Measurements from ENCODE around the gene OR7C1. TPM values are rescaled to one million over a fixed set of nuclear protein-coding genes. Genes with fewer than 3 reads are reported as not detected.
"Not testable (repeated sequence)": the region's sequence is repeated elsewhere in the genome, so short reads cannot be mapped to it uniquely, and the experiment has no call there.

The OR7C1 gene
- total RNA-seq, 1 experiment from 2014 or later, result not detected

DNA sequence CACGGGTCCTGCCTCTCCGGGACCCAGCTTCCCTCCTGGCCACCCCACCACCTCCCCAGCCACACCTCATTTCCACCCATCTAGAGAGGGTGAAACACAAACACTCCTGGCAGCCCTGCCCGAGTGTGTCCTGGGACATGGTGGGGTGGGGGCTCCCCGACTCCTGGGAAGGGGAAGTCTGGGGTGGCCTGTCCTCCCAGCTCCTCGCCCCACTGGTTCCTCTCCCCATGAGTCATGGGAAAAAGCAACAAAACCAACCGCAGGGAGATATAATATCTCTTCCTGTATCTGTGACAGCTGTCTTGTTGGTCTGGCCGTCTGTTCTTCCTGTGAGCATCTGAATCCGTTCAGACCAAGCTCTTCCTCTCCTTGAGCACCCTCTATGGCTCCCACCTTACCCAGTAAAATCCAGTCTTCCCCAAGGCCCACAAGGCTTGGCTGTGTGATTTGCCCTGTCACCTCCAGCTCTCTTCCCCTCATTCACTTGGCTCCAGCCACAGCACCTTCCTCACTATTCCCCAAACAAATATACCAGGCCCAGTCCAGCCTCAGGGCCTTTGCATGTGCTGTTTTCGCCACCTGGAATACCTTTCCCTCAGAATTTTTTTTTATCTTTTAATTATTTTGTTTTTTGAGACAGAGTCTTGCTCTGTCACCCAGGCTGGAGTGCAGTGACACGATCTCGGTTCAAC, 49.7 kb downstream of the OR7C1 start:
- peak; percentile 76 for DNase-seq (ENCODE audit: low spot score)

DNA sequence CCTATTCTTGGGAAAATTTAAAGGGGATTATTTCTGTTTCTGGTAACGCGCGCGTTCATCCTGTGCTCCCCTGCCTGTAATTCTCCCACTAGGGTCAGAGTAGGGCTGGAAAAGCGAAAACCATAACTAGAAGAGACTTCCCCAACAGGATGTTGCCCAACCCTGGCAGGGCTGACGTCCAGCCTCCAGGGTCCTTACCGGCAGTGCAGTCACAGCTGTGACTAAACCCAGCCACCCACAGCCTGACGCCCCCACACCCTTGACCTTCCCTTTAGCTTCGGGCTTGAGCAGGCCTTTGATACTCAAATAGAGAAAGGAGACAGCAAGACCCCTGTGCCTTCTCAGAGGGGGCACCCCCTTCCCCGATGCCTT, 50.3 kb downstream of the OR7C1 start:
- DNase-seq (ENCODE audit: low spot score), result peak; percentile 80

DNA sequence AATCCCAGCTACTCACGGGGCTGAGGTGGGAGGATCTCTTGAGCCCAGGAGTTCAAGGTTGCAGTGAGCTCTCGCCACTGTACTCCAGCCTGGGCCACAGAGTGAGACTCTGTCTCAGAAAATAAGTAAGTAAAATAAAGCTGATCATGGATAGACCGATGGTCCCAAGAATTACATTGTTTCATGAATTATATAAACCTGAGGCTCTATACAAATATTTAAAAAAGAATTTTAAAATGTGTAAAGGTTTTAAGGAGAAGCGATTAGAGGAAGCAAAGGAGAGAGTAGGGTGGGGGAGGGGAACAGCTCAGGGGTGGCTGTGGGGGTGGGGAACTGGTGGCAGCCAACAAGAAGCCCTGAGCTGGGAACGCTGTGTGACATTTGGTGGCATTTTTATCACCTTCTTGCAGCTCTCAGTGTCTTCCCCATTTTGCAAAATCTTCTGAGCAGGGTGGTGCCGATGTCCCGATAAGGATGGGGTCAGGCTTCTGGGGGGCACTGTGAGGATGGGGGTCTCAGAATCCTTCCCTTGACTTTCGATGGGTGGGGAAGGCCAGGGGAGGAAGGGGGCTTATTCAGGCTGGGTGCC, 51.5 kb downstream of the OR7C1 start:
- DNase-seq (ENCODE audit: low spot score), result not testable (repeated sequence)

DNA sequence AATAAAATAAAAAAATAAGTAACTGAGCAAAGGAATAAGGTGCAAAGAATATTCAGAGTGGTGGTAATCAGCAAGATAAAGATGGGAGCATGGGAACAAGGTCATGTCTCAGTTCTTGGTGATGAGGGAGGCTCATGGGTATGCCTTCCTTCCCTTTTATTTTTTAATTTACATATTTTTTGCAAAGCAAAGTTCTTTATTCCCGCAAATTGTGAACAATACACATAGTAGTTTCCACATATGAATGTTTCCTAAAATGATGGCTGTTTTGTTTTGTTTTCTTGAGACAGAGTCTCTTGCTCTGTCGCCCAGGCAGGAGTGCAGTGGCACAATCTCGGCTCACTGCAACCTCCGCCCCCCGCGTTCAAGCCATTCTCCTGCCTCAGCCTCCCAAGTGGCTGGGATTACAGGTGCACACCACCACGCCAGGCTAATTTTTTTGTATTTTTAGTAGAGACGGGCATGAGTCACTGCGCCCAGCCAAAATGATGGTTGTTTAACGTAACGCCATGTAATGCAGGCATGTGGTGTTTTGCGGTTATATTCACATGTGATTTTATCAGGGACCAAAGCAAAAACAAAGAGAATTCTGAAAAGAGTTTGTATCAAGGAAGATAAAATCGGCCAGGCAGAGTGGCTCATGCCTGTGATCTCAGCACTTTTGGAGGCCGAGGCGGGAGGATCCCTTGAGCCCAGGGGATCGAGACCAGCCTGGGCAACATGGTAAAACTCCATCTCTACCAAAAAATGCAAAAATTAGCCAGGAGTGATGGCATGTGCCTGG, 52.2 kb downstream of the OR7C1 start:
- peak; percentile 76 for DNase-seq (ENCODE audit: low spot score)

DNA sequence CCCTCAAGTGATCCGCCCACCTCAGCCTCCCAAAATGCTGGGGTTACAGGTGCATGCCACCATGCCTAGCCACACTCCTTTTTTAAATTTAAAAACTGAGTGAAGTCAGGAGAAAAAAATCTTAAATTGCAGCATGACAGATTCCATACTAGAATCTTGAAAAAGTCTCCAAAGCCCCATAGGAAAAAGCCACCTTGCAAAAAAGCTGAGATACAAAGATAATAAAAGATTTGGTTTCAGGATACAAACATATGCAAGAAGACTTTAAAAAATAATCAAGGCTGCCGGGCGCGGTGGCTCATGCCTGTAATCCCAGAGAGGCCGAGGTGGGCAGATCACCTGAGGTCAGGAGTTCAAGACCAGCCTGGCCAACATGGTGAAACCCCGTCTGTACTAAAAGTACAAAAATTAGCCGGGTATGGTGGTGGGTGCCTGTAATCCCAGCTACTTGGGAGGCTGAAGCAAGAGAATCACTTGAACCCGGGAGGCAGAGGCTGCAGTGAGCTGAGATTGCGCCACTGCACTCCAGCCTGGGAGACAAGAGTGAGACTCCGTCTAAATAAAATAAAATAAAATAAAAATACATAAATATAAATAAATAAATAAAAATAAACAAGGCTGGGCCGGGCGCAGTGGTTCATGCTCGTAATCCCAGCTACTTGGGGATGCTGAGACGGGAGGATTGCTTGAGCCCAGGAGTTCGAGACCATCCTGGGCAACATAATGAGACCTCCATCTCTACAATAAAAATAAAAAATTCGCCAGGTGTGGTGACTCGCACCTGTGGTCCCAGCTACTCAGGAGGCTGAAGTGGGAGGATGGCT, 53.1 kb downstream of the OR7C1 start:
- DNase-seq (ENCODE audit: low spot score), result not testable (repeated sequence)

DNA sequence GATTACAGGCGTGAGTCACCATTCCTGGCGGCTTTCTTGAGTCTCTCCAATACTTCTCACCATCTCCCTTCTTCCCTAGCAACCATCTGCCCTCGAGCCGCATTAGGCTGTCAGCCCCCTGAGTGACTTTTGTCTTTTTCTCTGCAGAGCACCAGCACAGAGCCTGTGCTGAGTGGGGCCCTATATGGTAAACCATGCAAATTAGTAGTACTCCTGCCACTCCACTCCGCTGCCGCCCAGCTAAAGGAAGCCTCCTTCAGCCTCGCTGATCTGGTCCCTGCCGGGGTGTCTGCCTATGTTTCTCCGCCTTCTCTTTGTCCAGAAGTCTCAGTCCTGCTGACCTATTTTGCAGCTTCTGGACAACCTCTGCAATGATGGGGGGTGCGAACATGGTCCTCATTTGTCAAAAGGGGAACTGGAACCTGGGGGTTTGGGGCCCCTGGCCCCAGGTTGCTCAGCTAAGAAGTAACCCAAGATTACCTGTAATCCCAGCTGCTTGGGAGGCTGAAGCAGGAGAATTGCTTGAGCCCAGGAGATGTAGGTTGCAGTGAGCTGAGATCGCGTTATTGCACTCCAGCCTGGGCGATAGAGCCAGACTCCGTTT, 54.3 kb downstream of the OR7C1 start:
- not testable (repeated sequence) for DNase-seq (ENCODE audit: low spot score)

DNA sequence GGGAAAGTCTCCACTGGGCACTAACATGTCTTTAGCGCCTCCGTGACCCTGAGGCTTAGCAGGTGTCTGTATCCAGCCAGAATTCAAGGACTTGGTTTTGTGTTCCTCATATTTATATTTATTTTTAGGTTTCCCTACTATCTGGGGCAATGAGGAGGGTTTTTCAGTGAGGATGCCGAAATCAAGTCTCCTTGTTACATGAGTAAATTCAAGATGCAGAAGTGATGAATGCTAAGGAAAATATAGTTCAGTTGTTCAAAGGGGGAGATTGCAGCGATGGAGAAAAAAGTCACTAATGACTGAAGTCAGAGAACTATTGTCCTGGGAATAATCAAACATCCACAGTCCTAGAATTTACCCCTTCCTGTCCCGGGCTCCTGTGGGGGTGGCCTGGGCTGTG, 55.8 kb downstream of the OR7C1 start:
- DNase-seq (ENCODE audit: low spot score), result no peak

DNA sequence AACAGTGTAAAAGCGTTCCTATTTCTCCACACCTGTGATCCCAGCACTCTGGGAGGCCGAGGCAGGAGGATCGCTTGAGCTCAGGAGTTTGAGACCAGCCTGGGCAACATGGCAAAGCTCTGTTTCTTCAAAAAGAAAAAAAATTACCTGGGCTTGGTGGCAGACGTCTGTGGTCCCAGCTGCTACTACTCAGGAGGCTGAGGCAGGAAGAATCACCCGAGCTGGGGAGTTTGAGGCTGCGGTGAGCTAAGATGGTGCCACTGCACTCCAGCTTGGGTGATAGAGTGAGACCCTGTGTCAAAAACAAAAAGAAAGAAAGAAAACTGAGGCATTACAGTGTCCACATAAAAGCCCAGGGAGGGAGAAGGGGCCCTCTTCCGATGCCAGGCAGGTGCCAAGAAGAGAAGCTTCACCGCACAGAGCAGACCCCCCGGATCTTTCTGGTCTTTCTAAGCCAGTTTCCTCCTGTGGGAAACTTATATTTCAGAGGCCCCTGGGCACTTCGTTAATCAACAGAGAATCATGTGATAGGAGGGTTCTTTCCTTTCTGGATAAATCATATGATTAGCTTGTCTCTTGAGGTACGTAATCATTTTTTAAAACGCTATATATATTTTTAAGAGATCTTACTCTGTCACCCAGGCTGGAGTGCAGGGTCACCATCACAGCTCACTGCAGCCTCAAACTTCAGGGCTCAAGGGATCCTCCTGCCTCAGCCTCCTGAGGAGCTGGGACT, 56.7 kb downstream of the OR7C1 start, which contains the start of gene ADGRE2:
TSS of gene ADGRE2 (minus strand) at position 451 of the 736 bp plus-strand sequence. CDS start 1,804 bp downstream, outside the sequence.
- DNase-seq (ENCODE audit: low spot score), result not testable (repeated sequence)

DNA sequence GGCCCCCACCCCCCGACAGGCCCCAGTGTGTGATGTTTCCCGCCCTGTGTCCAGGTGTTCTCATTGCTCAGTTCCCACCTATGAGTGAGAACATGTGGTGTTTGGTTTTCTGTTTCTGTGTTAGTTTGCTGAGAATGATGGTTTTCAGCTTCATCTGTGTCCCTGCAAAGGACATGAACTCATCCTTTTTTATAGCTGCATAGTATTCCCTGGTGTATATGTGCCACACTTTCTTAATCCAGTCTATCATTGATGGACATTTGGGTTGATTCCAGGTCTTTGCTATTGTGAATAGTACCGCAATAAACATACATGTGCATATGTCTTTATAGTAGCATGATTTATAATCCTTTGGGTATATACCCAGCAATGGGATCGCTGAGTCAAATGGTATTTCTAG, 57.3 kb downstream of the OR7C1 start:
- not testable (repeated sequence) for DNase-seq (ENCODE audit: low spot score)

DNA sequence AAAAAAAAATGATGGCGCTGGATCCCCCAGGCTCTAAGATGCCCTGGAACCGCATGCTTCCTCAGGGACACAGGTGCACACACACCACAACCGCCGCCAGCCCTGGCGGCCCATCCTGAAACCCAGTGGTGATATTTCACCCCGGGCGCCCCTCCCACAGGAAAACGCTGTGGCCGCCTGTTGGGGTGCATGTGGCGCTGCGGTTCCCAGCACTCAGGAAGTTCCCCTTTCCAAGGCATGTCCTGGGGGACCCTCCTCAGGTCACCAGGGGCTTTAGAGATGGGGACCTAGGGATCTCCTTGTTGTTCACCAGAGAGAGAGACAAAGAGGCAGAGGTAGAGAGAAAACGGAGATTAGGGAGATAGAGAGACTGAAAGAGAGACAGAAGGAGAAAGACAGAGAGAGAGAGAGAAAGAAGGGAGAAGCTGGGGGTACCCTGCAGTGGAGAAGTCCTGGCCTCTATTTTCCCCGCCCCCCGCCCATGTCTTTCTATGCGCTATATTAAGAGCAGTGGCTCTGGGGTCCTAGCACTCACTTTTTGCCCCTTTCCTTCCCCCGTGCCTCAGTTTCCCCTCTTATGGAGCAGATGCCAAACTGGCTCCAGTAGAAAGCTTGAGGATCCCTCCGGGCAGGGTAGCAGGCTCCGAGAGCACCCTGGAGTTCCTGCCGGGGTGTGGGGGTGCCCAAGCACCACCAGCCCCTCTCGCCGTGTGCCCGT, 59.0 kb downstream of the OR7C1 start:
- DNase-seq (ENCODE audit: low spot score), result no peak

DNA sequence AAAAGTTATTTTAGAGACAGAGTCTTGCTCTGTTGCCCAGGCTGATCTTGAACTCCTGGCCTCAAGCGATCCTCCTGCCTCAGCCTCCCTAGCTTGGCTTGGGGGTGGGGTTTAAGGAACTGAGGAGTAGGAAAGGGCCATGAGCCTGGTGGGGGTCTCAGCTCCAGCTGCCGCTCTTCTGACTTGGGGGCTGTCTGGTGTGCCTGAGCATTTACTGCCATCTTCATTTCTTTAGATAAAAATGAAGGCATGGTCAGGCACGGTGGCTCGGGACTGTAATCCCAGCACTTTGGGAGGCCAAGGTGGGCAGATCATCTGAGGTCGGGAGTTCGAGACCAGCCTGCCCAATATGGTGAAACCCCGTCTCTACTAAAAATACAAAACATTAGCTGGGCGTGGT, 59.7 kb downstream of the OR7C1 start:
- not testable (repeated sequence) for DNase-seq (ENCODE audit: low spot score)

DNA sequence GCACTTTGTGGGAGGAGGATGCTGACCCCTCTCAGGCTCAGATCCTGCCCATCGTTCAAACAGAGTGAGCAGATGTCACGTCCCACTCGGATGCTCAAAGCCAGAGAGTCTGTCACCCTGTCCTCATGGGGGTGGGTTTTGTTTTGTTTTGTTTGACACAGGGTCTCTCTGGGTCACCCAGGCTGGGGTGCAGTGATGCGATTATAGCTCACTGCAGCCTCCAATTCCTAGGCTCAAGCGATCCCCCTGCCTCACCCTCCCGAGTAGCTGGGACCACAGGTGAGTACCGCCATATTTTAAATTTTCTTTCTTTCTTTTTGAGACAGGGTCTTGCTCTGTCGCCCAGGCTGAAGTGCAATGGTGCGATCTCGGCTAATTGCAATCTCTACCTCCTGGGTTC, 60.6 kb downstream of the OR7C1 start:
- no peak for DNase-seq (ENCODE audit: low spot score)

DNA sequence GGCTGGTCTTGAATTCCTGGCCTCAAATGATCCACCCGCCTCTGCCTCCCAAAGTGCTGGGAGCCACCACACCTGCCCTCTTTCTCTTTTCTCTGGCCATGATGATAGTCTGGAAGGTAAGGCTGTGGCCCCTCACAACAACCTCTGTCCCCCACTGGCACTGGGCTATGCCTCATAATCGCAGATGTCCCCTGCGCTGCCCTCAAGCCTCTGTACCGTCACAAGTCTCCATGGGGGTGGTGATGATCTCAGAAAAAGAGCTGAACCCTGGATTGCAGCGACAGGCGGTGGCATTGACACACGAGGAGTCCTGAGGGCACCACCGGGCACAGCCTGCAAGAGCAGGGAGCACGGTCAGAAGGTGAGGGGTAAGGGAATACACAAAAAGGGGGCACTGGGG, 61.3 kb downstream of the OR7C1 start:
- not testable (repeated sequence) for DNase-seq (ENCODE audit: low spot score)

DNA sequence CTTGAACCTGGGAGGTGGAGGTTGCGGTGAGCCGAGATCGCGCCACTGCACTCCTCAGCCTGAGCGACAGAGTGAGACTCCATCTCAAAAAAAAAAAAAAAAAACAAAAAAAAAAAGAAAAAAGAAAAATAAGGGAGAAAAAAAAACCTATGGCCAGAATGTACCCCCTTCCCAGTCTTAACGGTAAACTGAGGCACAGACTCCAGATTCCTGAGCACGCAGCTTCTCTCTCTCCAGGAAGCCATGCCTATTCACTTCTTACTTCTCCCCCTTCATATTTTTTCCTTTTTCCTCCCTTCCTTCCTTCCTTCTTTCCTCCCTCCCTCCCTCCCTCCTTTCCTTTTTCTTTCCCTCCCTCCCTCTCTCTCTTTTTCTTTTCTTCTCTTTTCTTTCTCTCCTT, 62.0 kb downstream of the OR7C1 start:
- no peak for DNase-seq (ENCODE audit: low spot score)

DNA sequence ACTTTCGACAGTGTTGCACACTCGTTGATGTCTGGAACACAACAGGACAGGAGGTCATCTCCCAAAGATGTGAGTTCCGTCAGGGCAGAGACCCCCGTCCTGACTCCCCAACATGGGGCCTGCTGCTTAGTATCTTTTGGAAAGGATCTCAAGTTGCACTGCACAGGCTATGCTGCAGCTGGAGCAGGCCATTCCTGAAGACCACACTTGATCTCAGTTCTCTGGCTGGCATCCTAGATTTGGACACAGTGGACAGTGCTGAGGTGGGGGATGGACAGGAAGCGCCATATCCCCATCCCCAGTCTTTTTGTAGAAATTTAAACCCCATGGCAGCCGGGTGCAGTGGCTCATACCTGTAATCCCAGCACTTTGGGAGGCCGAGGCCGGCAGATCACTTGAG, 62.5 kb downstream of the OR7C1 start:
- DNase-seq (ENCODE audit: low spot score), result no peak

DNA sequence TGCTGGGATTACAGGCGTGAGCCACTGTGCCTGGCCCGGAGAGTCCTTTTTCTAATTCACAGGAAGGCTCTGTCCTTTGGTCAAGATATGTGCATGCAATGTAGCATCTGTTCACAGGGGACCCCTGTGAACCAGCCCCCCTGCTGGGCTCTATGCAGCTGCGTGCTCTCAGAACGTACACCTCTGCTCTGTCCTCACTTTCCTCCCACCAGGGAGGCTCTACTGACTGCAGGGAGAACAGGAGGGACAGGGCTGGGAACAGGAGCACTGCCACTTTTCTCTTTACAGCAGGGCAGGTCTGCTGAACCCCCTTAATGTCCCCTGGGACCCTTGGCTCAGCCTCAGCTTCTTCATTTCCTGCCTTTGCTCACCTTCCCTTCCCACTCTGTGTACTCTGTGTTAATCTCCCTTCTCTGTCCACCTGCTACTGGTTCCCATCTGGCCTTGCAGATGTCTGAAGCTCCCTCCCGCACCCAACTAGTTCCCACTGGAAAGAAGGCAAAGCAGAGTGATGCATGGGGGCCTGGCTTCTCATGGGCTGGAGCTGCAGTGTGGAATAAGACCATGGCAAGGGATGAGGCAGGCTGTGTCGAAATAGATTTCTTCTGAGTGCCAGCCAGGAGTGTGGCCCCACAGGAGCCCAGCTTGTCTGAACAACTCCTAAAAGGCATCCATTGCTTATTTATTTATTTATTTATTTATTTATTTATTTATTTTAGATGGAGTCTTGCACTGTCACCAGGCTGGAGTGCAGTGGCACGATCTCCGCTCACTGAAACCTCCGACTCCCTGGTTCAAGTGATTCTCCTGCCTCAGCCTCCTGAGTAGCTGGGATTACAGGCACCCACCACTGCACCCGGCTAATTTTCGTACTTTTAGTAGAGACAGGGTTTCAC, 63.8 kb downstream of the OR7C1 start:
- no peak for DNase-seq (ENCODE audit: low spot score)

DNA sequence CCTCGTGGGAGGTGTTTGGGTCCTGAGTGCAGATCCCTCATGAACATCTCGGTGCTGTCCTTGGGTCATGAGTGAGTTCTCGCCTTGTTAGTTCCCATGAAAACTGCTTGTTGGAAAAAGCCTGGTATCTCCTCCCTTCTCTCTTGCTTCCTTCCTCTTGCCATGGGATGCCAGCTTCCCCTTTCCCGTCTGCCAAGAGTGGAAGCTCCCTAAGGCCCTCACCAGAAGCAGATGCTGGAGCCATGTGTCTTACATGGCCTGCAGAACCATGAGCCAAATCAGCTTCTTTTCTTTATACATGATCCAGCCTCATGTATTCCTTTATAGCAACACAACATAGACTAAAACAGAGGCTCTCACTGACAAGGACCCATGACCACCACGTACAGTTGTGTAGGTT, 64.8 kb downstream of the OR7C1 start:
- no peak for DNase-seq (ENCODE audit: low spot score)

DNA sequence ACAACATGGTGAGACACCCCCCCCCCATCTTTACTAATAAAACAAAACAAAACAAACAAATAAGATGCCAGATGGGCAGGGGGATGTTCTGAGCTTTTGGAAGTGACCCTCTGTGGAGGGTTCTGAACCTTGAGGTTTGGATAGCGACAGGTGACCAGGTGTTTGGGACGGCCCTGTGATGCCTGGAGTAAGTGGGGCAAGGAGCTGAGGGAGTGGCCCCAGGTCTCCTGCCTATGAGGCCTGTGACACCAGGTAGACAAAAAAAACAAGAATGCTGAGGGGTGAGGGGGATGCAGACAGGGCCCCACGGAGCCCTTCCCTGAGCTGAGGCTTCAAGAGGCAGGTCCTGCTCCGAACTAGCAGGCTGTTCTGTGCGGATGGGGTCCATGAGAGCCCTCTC, 65.8 kb downstream of the OR7C1 start:
- DNase-seq (ENCODE audit: low spot score), result no peak

DNA sequence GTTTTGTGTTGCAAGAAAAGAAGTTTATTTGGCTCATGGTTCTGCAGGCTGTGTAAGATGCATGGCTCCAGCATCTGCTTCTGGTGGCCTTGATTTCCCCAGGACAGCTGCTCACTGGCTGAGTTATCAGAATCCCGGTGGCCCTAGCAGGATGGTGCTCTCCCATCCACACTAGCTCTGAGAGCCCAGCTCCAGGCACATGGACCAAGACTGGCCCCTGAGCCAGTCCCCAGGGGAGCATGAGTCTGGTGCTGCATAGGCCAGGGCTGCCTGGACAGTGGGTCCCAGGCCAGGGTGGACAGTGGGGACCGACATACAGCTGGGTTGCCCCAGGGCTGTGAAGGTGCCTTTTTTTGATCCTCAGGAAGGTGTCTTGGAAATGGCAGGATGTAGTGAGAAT, 67.0 kb downstream of the OR7C1 start:
- DNase-seq (ENCODE audit: low spot score), result no peak
